SK-N-SH (cell line): ENCODE results near the gene IPO11.

ENCODE experiments used
- EZH2phosphoT487 ChIP-seq: fragments of 200-600 bp; sonication (generic); IDR thresholded peaks from 2 replicates; pipeline ENCODE4 v1.6.1; 2017; ENCODE audit warnings: low read depth, mixed run types, mild to moderate bottlenecking, antibody characterized with exemption, moderate library complexity, borderline replicate concordance
- MXI1 ChIP-seq: IDR thresholded peaks from 2 replicates; pipeline ENCODE4 v1.6.1; 2012; ENCODE audit warnings: mild to moderate bottlenecking, low read depth, low read length, improper control_type of control experiment
- POLR2AphosphoS5 ChIP-seq: IDR thresholded peaks from 2 replicates; pipeline ENCODE4 v1.6.1; 2012; ENCODE audit warnings: low read depth, low read length
- RFX5 ChIP-seq: IDR thresholded peaks from 2 replicates; pipeline ENCODE4 v1.6.1; 2012; ENCODE audit warnings: mild to moderate bottlenecking, improper control_type of control experiment, low read length
- TF ChIP-seq, protein P1 (sequence below): fragments of 200-600 bp; sonication (generic); IDR thresholded peaks from 2 replicates; pipeline ENCODE4 v1.6.1; 2017; ENCODE audit warnings: antibody characterized with exemption, mild to moderate bottlenecking, moderate library complexity
- TF ChIP-seq, protein P2 (sequence below): IDR thresholded peaks from 2 replicates; pipeline ENCODE4; 2012
- TF ChIP-seq, protein P3 (sequence below): IDR thresholded peaks from 2 replicates; pipeline ENCODE4 v1.6.1; 2012; ENCODE audit warnings: mild to moderate bottlenecking, low read depth, low read length, moderate library complexity

DNA sequence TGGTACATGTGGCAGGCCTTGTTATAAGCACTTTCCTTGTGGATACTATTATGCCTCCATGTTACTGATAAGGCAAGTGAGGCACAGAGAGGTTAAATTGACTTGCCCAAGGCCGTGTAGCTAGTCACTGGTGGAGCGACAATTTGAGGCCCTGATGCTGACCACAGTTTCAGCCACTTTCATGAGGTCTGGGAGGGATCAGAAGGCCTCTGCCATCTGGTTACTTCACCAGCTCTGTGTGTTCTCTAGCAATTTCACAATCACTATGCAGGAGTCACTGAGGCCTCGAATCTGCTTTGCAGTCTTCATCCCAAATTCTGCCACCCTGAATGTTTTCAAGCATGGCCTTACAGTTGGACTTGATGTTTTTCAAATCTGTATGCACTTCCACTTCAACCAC, 175.2 kb downstream of the IPO11 start:
- TF ChIP-seq, protein P1, sequence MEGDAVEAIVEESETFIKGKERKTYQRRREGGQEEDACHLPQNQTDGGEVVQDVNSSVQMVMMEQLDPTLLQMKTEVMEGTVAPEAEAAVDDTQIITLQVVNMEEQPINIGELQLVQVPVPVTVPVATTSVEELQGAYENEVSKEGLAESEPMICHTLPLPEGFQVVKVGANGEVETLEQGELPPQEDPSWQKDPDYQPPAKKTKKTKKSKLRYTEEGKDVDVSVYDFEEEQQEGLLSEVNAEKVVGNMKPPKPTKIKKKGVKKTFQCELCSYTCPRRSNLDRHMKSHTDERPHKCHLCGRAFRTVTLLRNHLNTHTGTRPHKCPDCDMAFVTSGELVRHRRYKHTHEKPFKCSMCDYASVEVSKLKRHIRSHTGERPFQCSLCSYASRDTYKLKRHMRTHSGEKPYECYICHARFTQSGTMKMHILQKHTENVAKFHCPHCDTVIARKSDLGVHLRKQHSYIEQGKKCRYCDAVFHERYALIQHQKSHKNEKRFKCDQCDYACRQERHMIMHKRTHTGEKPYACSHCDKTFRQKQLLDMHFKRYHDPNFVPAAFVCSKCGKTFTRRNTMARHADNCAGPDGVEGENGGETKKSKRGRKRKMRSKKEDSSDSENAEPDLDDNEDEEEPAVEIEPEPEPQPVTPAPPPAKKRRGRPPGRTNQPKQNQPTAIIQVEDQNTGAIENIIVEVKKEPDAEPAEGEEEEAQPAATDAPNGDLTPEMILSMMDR: no peak
- TF ChIP-seq, protein P2, sequence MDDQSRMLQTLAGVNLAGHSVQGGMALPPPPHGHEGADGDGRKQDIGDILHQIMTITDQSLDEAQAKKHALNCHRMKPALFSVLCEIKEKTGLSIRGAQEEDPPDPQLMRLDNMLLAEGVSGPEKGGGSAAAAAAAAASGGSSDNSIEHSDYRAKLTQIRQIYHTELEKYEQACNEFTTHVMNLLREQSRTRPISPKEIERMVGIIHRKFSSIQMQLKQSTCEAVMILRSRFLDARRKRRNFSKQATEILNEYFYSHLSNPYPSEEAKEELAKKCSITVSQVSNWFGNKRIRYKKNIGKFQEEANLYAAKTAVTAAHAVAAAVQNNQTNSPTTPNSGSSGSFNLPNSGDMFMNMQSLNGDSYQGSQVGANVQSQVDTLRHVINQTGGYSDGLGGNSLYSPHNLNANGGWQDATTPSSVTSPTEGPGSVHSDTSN: no peak
- no peak for TF ChIP-seq EZH2phosphoT487
- TF ChIP-seq, protein P3, sequence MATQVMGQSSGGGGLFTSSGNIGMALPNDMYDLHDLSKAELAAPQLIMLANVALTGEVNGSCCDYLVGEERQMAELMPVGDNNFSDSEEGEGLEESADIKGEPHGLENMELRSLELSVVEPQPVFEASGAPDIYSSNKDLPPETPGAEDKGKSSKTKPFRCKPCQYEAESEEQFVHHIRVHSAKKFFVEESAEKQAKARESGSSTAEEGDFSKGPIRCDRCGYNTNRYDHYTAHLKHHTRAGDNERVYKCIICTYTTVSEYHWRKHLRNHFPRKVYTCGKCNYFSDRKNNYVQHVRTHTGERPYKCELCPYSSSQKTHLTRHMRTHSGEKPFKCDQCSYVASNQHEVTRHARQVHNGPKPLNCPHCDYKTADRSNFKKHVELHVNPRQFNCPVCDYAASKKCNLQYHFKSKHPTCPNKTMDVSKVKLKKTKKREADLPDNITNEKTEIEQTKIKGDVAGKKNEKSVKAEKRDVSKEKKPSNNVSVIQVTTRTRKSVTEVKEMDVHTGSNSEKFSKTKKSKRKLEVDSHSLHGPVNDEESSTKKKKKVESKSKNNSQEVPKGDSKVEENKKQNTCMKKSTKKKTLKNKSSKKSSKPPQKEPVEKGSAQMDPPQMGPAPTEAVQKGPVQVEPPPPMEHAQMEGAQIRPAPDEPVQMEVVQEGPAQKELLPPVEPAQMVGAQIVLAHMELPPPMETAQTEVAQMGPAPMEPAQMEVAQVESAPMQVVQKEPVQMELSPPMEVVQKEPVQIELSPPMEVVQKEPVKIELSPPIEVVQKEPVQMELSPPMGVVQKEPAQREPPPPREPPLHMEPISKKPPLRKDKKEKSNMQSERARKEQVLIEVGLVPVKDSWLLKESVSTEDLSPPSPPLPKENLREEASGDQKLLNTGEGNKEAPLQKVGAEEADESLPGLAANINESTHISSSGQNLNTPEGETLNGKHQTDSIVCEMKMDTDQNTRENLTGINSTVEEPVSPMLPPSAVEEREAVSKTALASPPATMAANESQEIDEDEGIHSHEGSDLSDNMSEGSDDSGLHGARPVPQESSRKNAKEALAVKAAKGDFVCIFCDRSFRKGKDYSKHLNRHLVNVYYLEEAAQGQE: no peak
- no peak for TF ChIP-seq MXI1
- TF ChIP-seq RFX5: no peak
- no peak for TF ChIP-seq POLR2AphosphoS5
